Nephron (organoid): ENCODE results near the gene CPNE2.

Source experiments
- H3K27ac Mint-ChIP-seq, 3 experiments: 2 replicates each; pipeline ENCODE4 v1.8.0; 2020; ENCODE audit warnings: mixed read lengths in 3 of 3, mild to moderate bottlenecking in 2 of 3, moderate library complexity in 1 of 3
- H3K27me3 Mint-ChIP-seq: 2 replicates; pipeline ENCODE4 v1.8.0; 2021; ENCODE audit warnings: low read depth, mild to moderate bottlenecking, moderate library complexity, mixed read lengths
- H3K36me3 Mint-ChIP-seq: 2 replicates; pipeline ENCODE4 v1.8.0; 2020; ENCODE audit warnings: low read depth, mixed read lengths
- H3K4me1 Mint-ChIP-seq: 2 replicates; pipeline ENCODE4 v1.8.0; 2020; ENCODE audit warnings: mixed read lengths
- H3K4me3 Mint-ChIP-seq, 3 experiments: 2 replicates each; pipeline ENCODE4 v1.8.0; 2020; ENCODE audit warnings: mild to moderate bottlenecking in 3 of 3, mixed read lengths in 3 of 3, moderate library complexity in 2 of 3
- H3K9me3 Mint-ChIP-seq: 2 replicates; pipeline ENCODE4 v1.8.0; 2020; ENCODE audit warnings: mixed read lengths
- CTCF ChIP-seq, 3 experiments: fragments of 200-600 bp; sonication (generic); IDR thresholded peaks; one replicate each; pipeline ENCODE4 v1.5.0; 2021; ENCODE audit warnings: antibody characterized with exemption in 3 of 3; ENCODE audit not compliant: unreplicated experiment in 3 of 3

The CPNE2 gene

DNA sequence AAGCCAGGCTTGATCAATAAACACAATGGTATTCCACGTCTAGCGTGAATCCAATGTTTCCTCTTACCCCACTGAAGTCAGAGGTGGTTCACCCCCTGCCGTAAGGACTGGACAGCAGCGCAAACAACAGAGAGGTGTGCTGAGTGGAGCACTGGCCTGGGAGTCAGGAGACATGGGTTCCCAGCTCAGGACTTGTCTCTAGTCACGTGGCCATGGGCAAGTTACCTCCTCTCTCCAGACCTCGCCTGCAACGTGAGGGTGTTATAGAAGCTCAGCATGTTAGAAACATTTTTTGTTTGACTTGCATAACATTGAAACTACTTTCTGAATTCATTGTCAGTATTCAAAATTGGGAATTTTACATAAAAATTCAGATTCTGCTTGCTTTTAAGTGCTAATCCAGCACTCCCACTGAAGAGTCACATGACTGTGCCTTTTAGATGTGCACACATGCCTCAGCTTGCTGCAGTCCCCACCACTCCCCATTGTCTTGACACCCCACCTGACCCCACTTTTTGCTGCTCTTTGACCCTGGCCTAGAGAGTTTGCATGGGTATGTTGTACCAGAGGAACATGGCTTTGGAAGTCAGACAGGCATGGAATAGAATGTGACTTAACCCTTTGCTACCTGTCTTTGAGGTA lies 8.8 kb upstream of the CPNE2 start:
- TF ChIP-seq CTCF (IDR thresholded peaks at IDR 0.05; ENCODE audit: unreplicated experiment in 3 of 3) = no peak
- Mint-ChIP-seq H3K4me1 (no peaks in the 10 kb centered on the region), H3K27ac (no peak overlapping the region), H3K4me3 (no peak overlapping the region), H3K36me3 (no peaks in the 10 kb centered on the region), H3K9me3 (no peaks in the 10 kb centered on the region), H3K27me3 (peaks cover 19% of the 10 kb centered on the region)

- no peaks in the 10 kb centered on the region for H3K9me3 Mint-ChIP-seq
- no peak overlapping the region for H3K27ac Mint-ChIP-seq
- no peak overlapping the region for H3K4me3 Mint-ChIP-seq
- H3K27me3 Mint-ChIP-seq = peaks cover 22% of the 10 kb centered on the region
- no peaks in the 10 kb centered on the region for H3K36me3 Mint-ChIP-seq
- no peaks in the 10 kb centered on the region for H3K4me1 Mint-ChIP-seq
- TF ChIP-seq CTCF (IDR thresholded peaks at IDR 0.05; ENCODE audit: unreplicated experiment in 3 of 3) = peak; percentile 97 to 99 (median 99)
Observed at GRCh38 chr16:57084257-57084770, 8.1 kb upstream of the CPNE2 start.

DNA sequence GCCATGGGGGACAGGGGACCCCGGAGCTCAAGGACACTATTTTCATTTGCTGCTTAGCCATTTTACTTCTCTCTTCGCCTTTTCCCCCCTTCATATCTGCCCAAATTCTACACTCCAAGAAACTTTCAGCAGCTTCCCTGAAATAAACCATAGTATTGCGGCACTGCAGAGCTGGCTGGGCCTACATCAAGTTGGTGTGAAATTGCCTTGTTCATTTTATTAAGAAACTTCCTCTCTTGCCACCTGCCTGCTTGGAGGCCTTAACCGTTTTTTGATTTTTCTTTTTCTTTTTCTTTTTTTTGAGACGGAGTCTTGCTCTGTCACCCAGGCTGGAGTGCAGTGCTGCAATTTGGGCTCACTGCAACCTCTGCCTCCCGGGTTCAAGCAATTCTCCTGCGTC lies 7.4 kb upstream of the CPNE2 start:
- no peak overlapping the region for H3K4me3 Mint-ChIP-seq

GRCh38 chr16:57087003-57087402 lies 5.4 kb upstream of the CPNE2 start:
- H3K9me3 Mint-ChIP-seq = no peaks in the 10 kb centered on the region
- no peak for TF ChIP-seq CTCF (IDR thresholded peaks at IDR 0.05; ENCODE audit: unreplicated experiment in 3 of 3)

More for the DNA sequence above, 7.4 kb upstream of the CPNE2 start:
- H3K27me3 Mint-ChIP-seq = peaks cover 21% of the 10 kb centered on the region
- TF ChIP-seq CTCF (IDR thresholded peaks at IDR 0.05; ENCODE audit: unreplicated experiment in 3 of 3) = no peak
- no peak overlapping the region for H3K27ac Mint-ChIP-seq
- no peaks in the 10 kb centered on the region for H3K9me3 Mint-ChIP-seq
- H3K4me1 Mint-ChIP-seq = no peaks in the 10 kb centered on the region
- no peaks in the 10 kb centered on the region for H3K36me3 Mint-ChIP-seq

DNA sequence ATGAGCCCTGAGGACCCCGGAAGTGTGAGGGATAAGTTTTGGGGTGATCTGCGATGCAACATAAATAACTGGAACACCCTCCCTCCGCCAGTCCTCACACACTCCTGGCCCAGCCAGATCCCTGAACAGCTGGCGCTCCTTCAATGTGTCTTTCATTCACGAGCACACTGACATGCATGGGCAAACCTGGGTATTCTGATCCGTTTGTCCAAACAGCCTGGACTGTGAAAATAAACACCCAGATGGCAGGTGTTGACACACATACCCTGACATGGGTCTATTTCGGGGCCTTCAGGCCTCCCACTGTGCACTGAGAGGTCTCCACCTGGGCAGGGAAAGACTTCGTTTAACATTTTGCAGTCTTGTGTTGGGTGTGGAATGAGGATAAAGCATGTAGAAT lies 3.0 kb upstream of the CPNE2 start:
- peak overlapping the region in 1 of 3 experiments; percentile 24 for H3K4me3 Mint-ChIP-seq
- H3K27ac Mint-ChIP-seq = no peak overlapping the region
- TF ChIP-seq CTCF (IDR thresholded peaks at IDR 0.05; ENCODE audit: unreplicated experiment in 3 of 3) = no peak
- H3K36me3 Mint-ChIP-seq = no peaks in the 10 kb centered on the region
- peaks cover 8% of the 10 kb centered on the region for H3K4me1 Mint-ChIP-seq
- peaks cover 39% of the 10 kb centered on the region for H3K27me3 Mint-ChIP-seq
- H3K9me3 Mint-ChIP-seq = no peaks in the 10 kb centered on the region

More at GRCh38 chr16:57087003-57087402, 5.4 kb upstream of the CPNE2 start:
- Mint-ChIP-seq H3K27ac (no peak overlapping the region), H3K36me3 (no peaks in the 10 kb centered on the region), H3K4me3 (peak overlapping the region in 1 of 3 experiments; percentile 34), H3K4me1 (peaks cover 4% of the 10 kb centered on the region), H3K27me3 (peaks cover 33% of the 10 kb centered on the region)
